ENCODE data around the gene SORT1.

DNA sequence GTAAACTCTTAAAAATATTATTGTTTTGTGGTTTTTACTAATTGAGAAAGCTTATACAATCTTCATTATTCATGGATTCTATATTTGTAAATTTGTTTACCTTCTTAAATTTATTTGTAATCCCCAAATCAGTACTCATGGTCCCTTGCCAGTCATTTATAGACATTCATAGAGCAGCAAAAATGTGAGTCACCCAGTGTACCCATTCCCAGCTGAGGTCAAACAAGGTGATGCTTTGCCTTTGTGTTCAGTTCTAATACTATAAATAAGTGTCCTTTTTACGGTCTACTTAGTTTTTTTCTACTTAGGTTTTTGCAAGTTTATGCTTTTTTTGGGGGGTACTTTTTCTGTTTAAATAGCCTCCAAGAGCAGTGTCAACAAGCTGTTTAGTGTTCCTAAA is 36.1 kb downstream of the SORT1 start:
- TF ChIP-seq CTCF (IDR thresholded peaks at IDR 0.05 in 8 of 11, conservative IDR thresholded peaks at IDR 0.05 in 3 of 11) (no peak), POLR2A (IDR thresholded peaks at IDR 0.05) (no peak), POLR2AphosphoS5 (IDR thresholded peaks at IDR 0.05) (no peak)
